Effector memory CD4-positive, alpha-beta T cell (primary cell): ENCODE data around the gene JAZF1.

ENCODE experiments used
- DNase-seq, 3 donors: peaks; one replicate each; pipeline ENCODE4 v3.0.0-alpha.2; 2020
- H3K27ac ChIP-seq: 2 replicates; pipeline ENCODE4 v1.7.0; 2013; ENCODE audit warnings: mild to moderate bottlenecking, low read length, moderate library complexity; ENCODE audit not compliant: insufficient read depth, poor library complexity, severe bottlenecking
- H3K27me3 ChIP-seq: replicated peaks from 2 replicates; pipeline ENCODE4 v1.7.0; 2013; ENCODE audit warnings: mild to moderate bottlenecking, low read length; ENCODE audit not compliant: insufficient read depth, control insufficient read depth, poor library complexity, severe bottlenecking
- H3K36me3 ChIP-seq: 2 replicates; pipeline ENCODE4 v1.7.0; 2013; ENCODE audit warnings: mild to moderate bottlenecking, low read length, moderate library complexity; ENCODE audit not compliant: control insufficient read depth, insufficient read depth
- H3K4me1 ChIP-seq: 2 replicates; pipeline ENCODE4 v1.7.0; 2013; ENCODE audit warnings: low read length, mild to moderate bottlenecking; ENCODE audit not compliant: control insufficient read depth, insufficient read depth, poor library complexity, severe bottlenecking
- H3K4me3 ChIP-seq: 2 replicates; pipeline ENCODE4 v1.7.0; 2013; ENCODE audit warnings: low read length, low read depth, mild to moderate bottlenecking; ENCODE audit not compliant: insufficient read depth, poor library complexity, severe bottlenecking
- H3K9me3 ChIP-seq: 2 replicates; pipeline ENCODE4 v1.7.0; 2013; ENCODE audit warnings: mild to moderate bottlenecking, low read length, moderate library complexity; ENCODE audit not compliant: control insufficient read depth

Gene JAZF1

DNA sequence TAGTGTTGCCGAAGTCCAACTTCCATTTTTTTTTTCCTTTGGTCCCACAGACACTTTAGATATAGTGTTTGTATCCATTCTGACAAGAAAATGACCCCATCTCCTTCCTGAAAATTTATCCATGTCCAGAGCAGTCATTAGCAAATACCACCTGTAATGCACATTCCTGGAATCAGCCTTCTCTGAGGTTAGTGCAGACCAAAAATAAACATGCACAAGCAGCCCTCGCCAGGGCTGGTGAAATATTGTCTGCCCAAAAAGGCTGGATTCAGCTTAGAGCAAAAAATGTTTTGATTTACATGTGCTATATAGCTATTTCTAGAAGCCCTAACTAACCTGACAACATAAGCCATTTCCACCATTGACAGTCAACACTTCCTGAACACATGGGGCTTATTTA lies 294.9 kb downstream of the JAZF1 start:
- Histone ChIP-seq H3K27me3 (no peaks in the 10 kb centered on the region), H3K36me3 (no peaks in the 10 kb centered on the region), H3K27ac (no peak overlapping the region), H3K9me3 (no peaks in the 10 kb centered on the region), H3K4me1 (no peaks in the 10 kb centered on the region), H3K4me3 (no peak overlapping the region)
- DNase-seq, result no peak

DNA sequence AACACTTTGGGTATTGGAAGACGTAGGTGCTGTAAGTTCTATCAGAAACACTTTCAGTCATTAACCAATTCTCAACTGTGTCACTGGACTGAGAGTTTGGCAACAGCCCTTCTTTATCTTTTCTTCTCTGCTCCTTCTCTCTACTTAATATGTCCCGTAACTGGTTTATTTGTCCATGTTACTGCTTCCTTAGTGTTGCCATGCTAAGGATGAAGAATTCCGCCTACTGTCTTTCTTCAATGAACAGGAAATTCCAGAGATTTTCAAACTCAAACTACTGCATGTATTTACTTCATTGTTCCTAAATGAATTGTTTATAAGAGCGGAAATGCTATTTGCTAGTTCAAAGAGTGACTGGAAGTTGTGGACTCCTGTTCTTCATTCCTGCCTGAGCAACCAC lies 296.9 kb downstream of the JAZF1 start:
- no peak overlapping the region for H3K4me3 ChIP-seq
- H3K4me1 ChIP-seq, result no peaks in the 10 kb centered on the region
- H3K9me3 ChIP-seq, result no peaks in the 10 kb centered on the region
- no peak overlapping the region for H3K27ac ChIP-seq
- DNase-seq, result no peak
- H3K27me3 ChIP-seq, result no peaks in the 10 kb centered on the region
- H3K36me3 ChIP-seq, result no peaks in the 10 kb centered on the region

DNA sequence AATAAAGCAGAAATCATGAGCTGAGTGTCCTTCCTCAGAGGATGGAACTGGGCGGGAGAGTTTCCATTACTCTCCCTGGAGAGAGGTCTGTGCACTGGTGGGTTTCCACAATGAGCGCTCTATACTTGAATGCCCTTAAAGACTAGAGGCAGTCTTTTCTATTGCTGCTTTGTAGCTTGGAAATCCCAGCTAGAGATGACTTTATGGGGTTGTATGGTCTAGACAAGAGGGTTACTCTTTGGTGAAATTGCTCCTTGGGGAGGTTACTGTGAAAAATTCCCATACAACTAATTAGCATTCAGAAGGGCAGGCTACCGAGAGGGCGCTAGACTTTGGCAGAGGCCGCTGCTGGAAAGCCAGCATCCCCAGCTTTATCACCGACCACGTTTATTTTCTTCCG lies 303.8 kb downstream of the JAZF1 start:
- DNase-seq, result no peak
- no peak overlapping the region for H3K4me3 ChIP-seq
- no peaks in the 10 kb centered on the region for H3K36me3 ChIP-seq
- no peak overlapping the region for H3K27ac ChIP-seq
- H3K9me3 ChIP-seq, result no peaks in the 10 kb centered on the region
- H3K27me3 ChIP-seq, result no peaks in the 10 kb centered on the region
- H3K4me1 ChIP-seq, result no peaks in the 10 kb centered on the region

- no peak for DNase-seq
- Histone ChIP-seq H3K27ac (no peak overlapping the region), H3K27me3 (no peaks in the 10 kb centered on the region), H3K9me3 (no peaks in the 10 kb centered on the region), H3K36me3 (no peaks in the 10 kb centered on the region), H3K4me3 (no peak overlapping the region), H3K4me1 (no peaks in the 10 kb centered on the region)
These were observed 304.8 kb downstream of the JAZF1 start for GRCh38 chr7:27875832-27876231.

- no peaks in the 10 kb centered on the region for H3K27me3 ChIP-seq
- H3K36me3 ChIP-seq, result no peaks in the 10 kb centered on the region
- no peak overlapping the region for H3K4me3 ChIP-seq
- H3K9me3 ChIP-seq, result no peaks in the 10 kb centered on the region
- H3K4me1 ChIP-seq, result no peaks in the 10 kb centered on the region
- no peak for DNase-seq
- no peak overlapping the region for H3K27ac ChIP-seq
These were observed 305.5 kb downstream of the JAZF1 start for GRCh38 chr7:27875061-27875460.

DNA sequence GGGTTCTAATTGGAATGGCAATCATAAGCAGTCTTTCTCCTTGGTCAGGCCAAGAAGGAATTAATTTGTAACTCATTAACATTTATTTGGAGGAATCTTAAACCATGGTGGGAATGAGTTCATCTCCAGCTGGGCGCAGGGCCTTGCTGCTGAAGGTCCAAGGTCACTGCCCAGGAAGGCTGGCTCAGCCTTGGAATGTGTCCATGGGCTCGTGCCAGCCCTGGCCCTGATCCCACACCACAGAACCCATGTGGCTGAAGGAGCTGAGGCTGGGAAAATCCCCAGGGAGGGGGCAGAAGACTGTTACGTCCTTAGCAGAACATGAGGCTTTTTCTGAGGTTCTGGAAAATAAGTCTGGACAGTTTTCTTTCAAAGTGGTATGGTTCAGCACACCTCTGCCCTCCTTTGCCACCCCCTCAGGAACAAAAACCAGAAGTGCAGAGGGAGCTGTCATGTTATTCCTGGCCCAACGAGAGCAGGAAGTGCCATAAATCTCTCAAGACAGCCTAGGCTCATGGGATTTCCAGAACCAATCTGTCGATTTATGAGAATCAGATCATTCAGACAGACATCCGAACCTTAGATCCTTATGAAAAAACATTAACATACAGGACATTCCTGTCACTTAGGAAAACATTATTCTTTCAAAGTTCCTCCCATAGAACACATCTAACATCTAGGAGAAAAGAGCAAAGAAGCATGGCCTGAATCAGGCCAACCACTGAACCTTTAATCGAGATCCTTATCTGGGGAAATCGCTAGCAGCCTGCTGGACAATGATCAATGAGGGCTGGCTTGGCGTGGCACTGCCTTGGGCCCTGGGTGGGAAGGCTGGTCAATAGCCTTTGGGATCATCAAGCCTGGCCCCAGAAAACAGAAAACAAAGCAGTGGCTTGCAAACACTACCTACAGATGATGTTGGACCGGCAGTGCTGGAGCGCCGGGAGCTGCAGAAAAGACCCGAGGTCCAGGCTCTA lies 306.3 kb downstream of the JAZF1 start:
- H3K36me3 ChIP-seq, result no peaks in the 10 kb centered on the region
- DNase-seq, result no peak
- no peaks in the 10 kb centered on the region for H3K27me3 ChIP-seq
- H3K4me3 ChIP-seq, result no peak overlapping the region
- no peak overlapping the region for H3K27ac ChIP-seq
- H3K9me3 ChIP-seq, result no peaks in the 10 kb centered on the region
- no peaks in the 10 kb centered on the region for H3K4me1 ChIP-seq

GRCh38 chr7:27872356-27873275 lies 308.0 kb downstream of the JAZF1 start:
- Histone ChIP-seq H3K27ac (no peak overlapping the region), H3K9me3 (no peaks in the 10 kb centered on the region), H3K36me3 (no peaks in the 10 kb centered on the region), H3K4me1 (no peaks in the 10 kb centered on the region), H3K4me3 (no peak overlapping the region), H3K27me3 (no peaks in the 10 kb centered on the region)
- DNase-seq, result no peak

DNA sequence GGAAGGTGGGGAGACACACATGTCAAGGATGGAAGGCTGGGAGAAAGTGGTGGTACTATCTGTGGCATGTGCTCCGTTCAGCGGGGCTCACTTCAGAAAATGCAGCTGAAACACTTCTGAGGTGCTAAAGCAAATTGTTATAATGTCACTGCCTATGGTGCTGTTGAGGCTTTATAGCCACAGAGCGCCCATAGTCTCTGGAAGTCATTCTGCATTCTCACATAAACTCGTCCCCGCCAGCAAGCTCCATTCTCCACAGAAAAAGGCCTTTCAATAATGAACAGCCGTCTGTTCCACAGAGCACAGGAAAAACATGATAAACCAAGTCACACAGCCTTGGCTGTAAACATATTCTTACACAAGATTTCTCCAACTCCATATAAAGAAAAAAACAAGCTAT lies 308.7 kb downstream of the JAZF1 start:
- DNase-seq, result no peak
- H3K36me3 ChIP-seq, result no peaks in the 10 kb centered on the region

GRCh38 chr7:27871086-27871485 lies 309.5 kb downstream of the JAZF1 start:
- no peaks in the 10 kb centered on the region for H3K36me3 ChIP-seq
- no peak overlapping the region for H3K4me3 ChIP-seq
- no peaks in the 10 kb centered on the region for H3K9me3 ChIP-seq
- H3K27ac ChIP-seq, result no peak overlapping the region
- H3K4me1 ChIP-seq, result no peaks in the 10 kb centered on the region
- no peak for DNase-seq
- no peaks in the 10 kb centered on the region for H3K27me3 ChIP-seq

More for the DNA sequence above, 308.7 kb downstream of the JAZF1 start:
- H3K9me3 ChIP-seq, result no peaks in the 10 kb centered on the region
- no peaks in the 10 kb centered on the region for H3K27me3 ChIP-seq
- no peaks in the 10 kb centered on the region for H3K4me1 ChIP-seq
- no peak overlapping the region for H3K27ac ChIP-seq
- H3K4me3 ChIP-seq, result no peak overlapping the region

DNA sequence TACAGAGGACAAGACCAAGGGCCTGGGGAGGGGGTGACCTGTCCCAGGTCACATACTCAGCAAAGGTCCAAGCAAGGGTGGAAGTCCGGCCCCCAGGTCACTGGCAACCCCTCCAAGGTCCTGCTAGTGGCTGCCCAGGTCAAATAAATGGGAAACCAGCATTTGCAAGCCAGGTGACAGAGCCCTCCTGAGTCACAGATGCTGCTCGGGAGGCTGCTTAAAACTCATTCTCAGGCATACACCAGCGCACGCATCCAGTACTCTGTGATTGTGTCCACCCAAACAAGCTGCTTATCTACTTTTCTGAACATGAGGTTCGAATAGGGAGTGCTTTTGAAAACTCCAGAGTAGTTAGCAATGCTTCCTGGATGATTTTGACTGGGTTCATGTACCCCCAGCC lies 310.0 kb downstream of the JAZF1 start:
- Histone ChIP-seq H3K4me3 (no peak overlapping the region), H3K27me3 (no peaks in the 10 kb centered on the region), H3K9me3 (no peaks in the 10 kb centered on the region), H3K4me1 (no peaks in the 10 kb centered on the region), H3K27ac (no peak overlapping the region), H3K36me3 (no peaks in the 10 kb centered on the region)
- DNase-seq, result no peak
